GM23338 (cell line): ENCODE measurements around the gene EP400. TPM values are rescaled to one million over a fixed set of nuclear protein-coding genes. Genes with fewer than 3 reads are reported as not detected.

Experiments used
- ATAC-seq: fragments of 200-7000 bp; cut with Tn5 transposase; 3 replicates; pipeline ENCODE4 v1.9.1; 2020
- DNase-seq: peaks from one replicate; pipeline ENCODE4 v3.0.0-alpha.2; 2015; ENCODE audit warnings: low spot score
- H2AFZ ChIP-seq: fragments of 200-600 bp; sonication (generic); 2 replicates; pipeline ENCODE4 v1.8.0; 2016; ENCODE audit warnings: antibody characterized with exemption, mild to moderate bottlenecking, moderate library complexity
- H3F3A ChIP-seq: fragments of 200-600 bp; sonication (generic); replicated peaks from 2 replicates; pipeline ENCODE4 v1.8.0; 2017; ENCODE audit warnings: antibody characterized with exemption, mixed run types, low read depth
- H3K27ac ChIP-seq: fragments of 200-600 bp; sonication (generic); 2 replicates; pipeline ENCODE4 v1.6.1; 2016; ENCODE audit warnings: low read depth
- H3K27me3 ChIP-seq: fragments of 200-600 bp; sonication (generic); 2 replicates; pipeline ENCODE4 v1.8.0; 2016; ENCODE audit warnings: mild to moderate bottlenecking, mixed run types, moderate library complexity; ENCODE audit not compliant: insufficient read depth
- H3K36me3 ChIP-seq: fragments of 200-600 bp; sonication (generic); 2 replicates; pipeline ENCODE4 v1.8.0; 2016; ENCODE audit warnings: mild to moderate bottlenecking; ENCODE audit not compliant: insufficient read depth
- H3K4me1 ChIP-seq: fragments of 200-600 bp; sonication (generic); 2 replicates; pipeline ENCODE4 v1.8.0; 2016; ENCODE audit warnings: mild to moderate bottlenecking, moderate library complexity; ENCODE audit not compliant: insufficient read depth
- H3K4me2 ChIP-seq: fragments of 200-600 bp; sonication (generic); 2 replicates; pipeline ENCODE4 v1.7.1; 2017; ENCODE audit warnings: mixed run types
- H3K4me3 ChIP-seq: fragments of 200-600 bp; sonication (generic); 2 replicates; pipeline ENCODE4 v1.6.1; 2016; ENCODE audit warnings: mixed run types
- H3K79me2 ChIP-seq: fragments of 200-600 bp; sonication (generic); replicated peaks from 2 replicates; pipeline ENCODE4 v1.8.0; 2017; ENCODE audit warnings: mild to moderate bottlenecking; ENCODE audit not compliant: insufficient read depth
- H3K9me2 ChIP-seq: fragments of 200-600 bp; sonication (generic); 2 replicates; pipeline ENCODE4 v1.8.0; 2017; ENCODE audit not compliant: insufficient read depth
- H4K20me1 ChIP-seq: fragments of 200-600 bp; sonication (generic); replicated peaks from 2 replicates; pipeline ENCODE4 v1.8.0; 2017; ENCODE audit warnings: mild to moderate bottlenecking; ENCODE audit not compliant: insufficient read depth
- H3K27ac Mint-ChIP-seq: 2 replicates; pipeline ENCODE4 v1.8.0; 2020; ENCODE audit warnings: inconsistent platforms, mild to moderate bottlenecking, moderate library complexity, mixed read lengths
- H3K27me3 Mint-ChIP-seq: 3 replicates; pipeline ENCODE4 v1.8.0; 2022; ENCODE audit warnings: low read depth, mild to moderate bottlenecking, moderate library complexity, mixed read lengths, inconsistent platforms; ENCODE audit not compliant: insufficient read depth, poor library complexity
- H3K36me3 Mint-ChIP-seq: 3 replicates; pipeline ENCODE4 v1.8.0; 2021; ENCODE audit warnings: low read depth, mild to moderate bottlenecking, inconsistent platforms, moderate library complexity, mixed read lengths
- H3K4me1 Mint-ChIP-seq: 3 replicates; pipeline ENCODE4 v1.8.0; 2020; ENCODE audit warnings: mild to moderate bottlenecking, inconsistent platforms, mixed read lengths
- H3K4me3 Mint-ChIP-seq: 3 replicates; pipeline ENCODE4 v1.8.0; 2021; ENCODE audit warnings: moderate library complexity, mild to moderate bottlenecking, inconsistent platforms, mixed read lengths
- H3K9me3 Mint-ChIP-seq: 3 replicates; pipeline ENCODE4 v1.8.0; 2020; ENCODE audit warnings: moderate library complexity, mild to moderate bottlenecking, inconsistent platforms, mixed read lengths
- EZH2phosphoT487 ChIP-seq: fragments of 200-600 bp; sonication (generic); IDR thresholded peaks from one replicate; pipeline ENCODE4 v1.8.1; 2018; ENCODE audit warnings: antibody characterized with exemption; ENCODE audit not compliant: unreplicated experiment
- polyA plus RNA-seq: library from polyadenylated mRNA; unstranded; fragments of >200 nt; fragmentation: Nextera tagmentation; extraction: Ambion mirVana; gene quantifications from 2 replicates; pipeline ENCODE4 v1.2.1, GENCODE V29; 2016
- total RNA-seq: library from RNA; depleted of rRNA; stranded (reverse); fragments of >200 nt; shearing (Covaris generic); gene quantifications from 2 replicates; pipeline ENCODE4 v1.2.3, GENCODE V29; 2014
- TF ChIP-seq, protein P1 (sequence below): fragments of 250-450 bp; sonication (Bioruptor Pico); IDR thresholded peaks from 2 replicates; pipeline ENCODE4 v1.5.0; 2020; ENCODE audit warnings: mild to moderate bottlenecking, moderate library complexity
- TF ChIP-seq, protein P2 (sequence below): IDR thresholded peaks from one replicate; pipeline ENCODE4 v1.6.1; 2018; ENCODE audit warnings: antibody characterized with exemption; ENCODE audit not compliant: unreplicated experiment

The EP400 gene
- total and polyA plus RNA-seq, 2 experiments from 2014 or later: 26.3 to 57.2 TPM

DNA sequence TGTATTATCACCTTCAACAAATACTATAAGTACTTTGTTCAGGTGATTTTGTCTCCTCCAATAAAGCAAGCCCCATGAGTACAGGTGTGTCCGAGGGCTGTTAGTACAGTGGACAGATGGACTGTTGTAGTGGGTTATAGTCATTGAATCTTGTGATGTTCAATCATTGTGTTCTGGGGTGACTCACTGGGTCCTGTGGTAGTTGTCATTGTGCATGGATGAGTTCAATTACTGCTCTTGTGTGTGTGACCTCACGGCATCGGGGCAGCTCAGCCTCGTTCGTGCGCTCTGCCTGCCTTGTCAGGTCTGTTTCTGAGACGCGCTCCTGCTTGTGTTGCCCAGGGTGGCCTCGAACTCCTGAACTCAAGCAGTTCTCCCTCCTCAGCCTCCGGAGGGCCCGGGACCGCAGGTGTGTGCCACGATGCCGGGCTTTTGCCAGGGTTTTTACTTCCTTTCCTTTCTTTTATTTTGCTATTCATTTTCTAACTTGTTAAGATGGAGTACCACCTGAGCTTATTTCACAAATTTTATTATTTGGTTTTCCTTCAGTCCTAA, 122.2 kb downstream of the EP400 start (continued):
- TF ChIP-seq, protein P1, sequence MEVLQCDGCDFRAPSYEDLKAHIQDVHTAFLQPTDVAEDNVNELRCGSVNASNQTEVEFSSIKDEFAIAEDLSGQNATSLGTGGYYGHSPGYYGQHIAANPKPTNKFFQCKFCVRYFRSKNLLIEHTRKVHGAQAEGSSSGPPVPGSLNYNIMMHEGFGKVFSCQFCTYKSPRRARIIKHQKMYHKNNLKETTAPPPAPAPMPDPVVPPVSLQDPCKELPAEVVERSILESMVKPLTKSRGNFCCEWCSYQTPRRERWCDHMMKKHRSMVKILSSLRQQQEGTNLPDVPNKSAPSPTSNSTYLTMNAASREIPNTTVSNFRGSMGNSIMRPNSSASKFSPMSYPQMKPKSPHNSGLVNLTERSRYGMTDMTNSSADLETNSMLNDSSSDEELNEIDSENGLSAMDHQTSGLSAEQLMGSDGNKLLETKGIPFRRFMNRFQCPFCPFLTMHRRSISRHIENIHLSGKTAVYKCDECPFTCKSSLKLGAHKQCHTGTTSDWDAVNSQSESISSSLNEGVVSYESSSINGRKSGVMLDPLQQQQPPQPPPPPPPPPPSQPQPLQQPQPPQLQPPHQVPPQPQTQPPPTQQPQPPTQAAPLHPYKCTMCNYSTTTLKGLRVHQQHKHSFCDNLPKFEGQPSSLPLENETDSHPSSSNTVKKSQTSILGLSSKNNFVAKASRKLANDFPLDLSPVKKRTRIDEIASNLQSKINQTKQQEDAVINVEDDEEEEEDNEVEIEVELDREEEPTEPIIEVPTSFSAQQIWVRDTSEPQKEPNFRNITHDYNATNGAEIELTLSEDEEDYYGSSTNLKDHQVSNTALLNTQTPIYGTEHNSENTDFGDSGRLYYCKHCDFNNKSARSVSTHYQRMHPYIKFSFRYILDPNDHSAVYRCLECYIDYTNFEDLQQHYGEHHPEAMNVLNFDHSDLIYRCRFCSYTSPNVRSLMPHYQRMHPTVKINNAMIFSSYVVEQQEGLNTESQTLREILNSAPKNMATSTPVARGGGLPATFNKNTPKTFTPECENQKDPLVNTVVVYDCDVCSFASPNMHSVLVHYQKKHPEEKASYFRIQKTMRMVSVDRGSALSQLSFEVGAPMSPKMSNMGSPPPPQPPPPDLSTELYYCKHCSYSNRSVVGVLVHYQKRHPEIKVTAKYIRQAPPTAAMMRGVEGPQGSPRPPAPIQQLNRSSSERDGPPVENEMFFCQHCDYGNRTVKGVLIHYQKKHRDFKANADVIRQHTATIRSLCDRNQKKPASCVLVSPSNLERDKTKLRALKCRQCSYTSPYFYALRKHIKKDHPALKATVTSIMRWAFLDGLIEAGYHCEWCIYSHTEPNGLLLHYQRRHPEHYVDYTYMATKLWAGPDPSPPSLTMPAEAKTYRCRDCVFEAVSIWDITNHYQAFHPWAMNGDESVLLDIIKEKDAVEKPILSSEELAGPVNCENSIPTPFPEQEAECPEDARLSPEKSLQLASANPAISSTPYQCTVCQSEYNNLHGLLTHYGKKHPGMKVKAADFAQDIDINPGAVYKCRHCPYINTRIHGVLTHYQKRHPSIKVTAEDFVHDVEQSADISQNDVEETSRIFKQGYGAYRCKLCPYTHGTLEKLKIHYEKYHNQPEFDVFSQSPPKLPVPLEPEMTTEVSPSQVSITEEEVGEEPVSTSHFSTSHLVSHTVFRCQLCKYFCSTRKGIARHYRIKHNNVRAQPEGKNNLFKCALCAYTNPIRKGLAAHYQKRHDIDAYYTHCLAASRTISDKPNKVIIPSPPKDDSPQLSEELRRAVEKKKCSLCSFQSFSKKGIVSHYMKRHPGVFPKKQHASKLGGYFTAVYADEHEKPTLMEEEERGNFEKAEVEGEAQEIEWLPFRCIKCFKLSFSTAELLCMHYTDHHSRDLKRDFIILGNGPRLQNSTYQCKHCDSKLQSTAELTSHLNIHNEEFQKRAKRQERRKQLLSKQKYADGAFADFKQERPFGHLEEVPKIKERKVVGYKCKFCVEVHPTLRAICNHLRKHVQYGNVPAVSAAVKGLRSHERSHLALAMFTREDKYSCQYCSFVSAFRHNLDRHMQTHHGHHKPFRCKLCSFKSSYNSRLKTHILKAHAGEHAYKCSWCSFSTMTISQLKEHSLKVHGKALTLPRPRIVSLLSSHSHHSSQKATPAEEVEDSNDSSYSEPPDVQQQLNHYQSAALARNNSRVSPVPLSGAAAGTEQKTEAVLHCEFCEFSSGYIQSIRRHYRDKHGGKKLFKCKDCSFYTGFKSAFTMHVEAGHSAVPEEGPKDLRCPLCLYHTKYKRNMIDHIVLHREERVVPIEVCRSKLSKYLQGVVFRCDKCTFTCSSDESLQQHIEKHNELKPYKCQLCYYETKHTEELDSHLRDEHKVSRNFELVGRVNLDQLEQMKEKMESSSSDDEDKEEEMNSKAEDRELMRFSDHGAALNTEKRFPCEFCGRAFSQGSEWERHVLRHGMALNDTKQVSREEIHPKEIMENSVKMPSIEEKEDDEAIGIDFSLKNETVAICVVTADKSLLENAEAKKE (CRISPR knock-in tag): no peak
- TF ChIP-seq EZH2phosphoT487: no peak

DNA sequence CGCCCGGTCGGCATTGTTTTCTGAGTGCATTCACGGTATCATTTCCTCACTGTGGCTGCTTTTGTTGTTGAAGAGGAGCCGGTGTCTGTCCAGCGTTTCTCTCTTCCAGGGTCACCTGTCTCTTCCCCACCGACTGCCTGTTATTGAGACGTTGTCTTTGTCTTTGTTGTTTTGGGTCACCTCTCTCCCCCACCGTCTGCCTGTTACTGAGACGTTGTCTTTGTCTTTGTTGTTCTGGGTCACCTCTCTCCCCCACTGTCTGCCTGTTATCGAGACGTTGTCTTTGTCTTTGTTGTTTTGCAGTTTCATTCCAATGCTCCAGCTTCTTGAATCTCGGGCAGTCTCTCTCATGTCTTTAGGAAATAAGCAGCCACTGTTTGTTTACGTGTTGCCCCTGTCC, 124.5 kb downstream of the EP400 start:
- no peaks in the 10 kb centered on the region for H3K9me3 Mint-ChIP-seq
- H3K27ac Mint-ChIP-seq: peak overlapping the region; percentile 11; the same call in 1 of the 2 replicates
- Histone ChIP-seq H3K27me3 (no peaks in the 10 kb centered on the region), H3K36me3 (peaks cover 30% of the 10 kb centered on the region), H3K27ac (peak overlapping the region; percentile 63; the same call in 1 of the 2 replicates), H2AFZ (no peak overlapping the region), H3K4me3 (no peak overlapping the region), H3K79me2 (no peaks in the 10 kb centered on the region), H3K4me2 (no peak overlapping the region), H4K20me1 (no peaks in the 10 kb centered on the region), H3F3A (0 out of 2 replicates have a peak, but pooled peaks cover 14% of the 10 kb centered on the region), H3K9me2 (no peaks in the 10 kb centered on the region), H3K4me1 (no peaks in the 10 kb centered on the region)
- no peak overlapping the region for H3K4me3 Mint-ChIP-seq
- H3K27me3 Mint-ChIP-seq: peaks cover 1% of the 10 kb centered on the region
- no peak for ATAC-seq
- TF ChIP-seq, protein P2, sequence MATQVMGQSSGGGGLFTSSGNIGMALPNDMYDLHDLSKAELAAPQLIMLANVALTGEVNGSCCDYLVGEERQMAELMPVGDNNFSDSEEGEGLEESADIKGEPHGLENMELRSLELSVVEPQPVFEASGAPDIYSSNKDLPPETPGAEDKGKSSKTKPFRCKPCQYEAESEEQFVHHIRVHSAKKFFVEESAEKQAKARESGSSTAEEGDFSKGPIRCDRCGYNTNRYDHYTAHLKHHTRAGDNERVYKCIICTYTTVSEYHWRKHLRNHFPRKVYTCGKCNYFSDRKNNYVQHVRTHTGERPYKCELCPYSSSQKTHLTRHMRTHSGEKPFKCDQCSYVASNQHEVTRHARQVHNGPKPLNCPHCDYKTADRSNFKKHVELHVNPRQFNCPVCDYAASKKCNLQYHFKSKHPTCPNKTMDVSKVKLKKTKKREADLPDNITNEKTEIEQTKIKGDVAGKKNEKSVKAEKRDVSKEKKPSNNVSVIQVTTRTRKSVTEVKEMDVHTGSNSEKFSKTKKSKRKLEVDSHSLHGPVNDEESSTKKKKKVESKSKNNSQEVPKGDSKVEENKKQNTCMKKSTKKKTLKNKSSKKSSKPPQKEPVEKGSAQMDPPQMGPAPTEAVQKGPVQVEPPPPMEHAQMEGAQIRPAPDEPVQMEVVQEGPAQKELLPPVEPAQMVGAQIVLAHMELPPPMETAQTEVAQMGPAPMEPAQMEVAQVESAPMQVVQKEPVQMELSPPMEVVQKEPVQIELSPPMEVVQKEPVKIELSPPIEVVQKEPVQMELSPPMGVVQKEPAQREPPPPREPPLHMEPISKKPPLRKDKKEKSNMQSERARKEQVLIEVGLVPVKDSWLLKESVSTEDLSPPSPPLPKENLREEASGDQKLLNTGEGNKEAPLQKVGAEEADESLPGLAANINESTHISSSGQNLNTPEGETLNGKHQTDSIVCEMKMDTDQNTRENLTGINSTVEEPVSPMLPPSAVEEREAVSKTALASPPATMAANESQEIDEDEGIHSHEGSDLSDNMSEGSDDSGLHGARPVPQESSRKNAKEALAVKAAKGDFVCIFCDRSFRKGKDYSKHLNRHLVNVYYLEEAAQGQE: no peak
- no peak for TF ChIP-seq EZH2phosphoT487
- no peaks in the 10 kb centered on the region; the same call in 2 of the 3 replicates for H3K4me1 Mint-ChIP-seq
- peaks cover 63% of the 10 kb centered on the region for H3K36me3 Mint-ChIP-seq
- no peak for DNase-seq
